Immature natural killer cell (primary cell): Measurements from ENCODE around the gene MKNK1. TPM values are rescaled to one million over a fixed set of nuclear protein-coding genes. Genes with fewer than 3 reads are reported as not detected.
"Not testable (repeated sequence)": the region's sequence is repeated elsewhere in the genome, so short reads cannot be mapped to it uniquely, and the experiment has no call there.

Experiments
- DNase-seq, 3 donors: peaks; one replicate each; pipeline ENCODE4 v3.0.0; 2022; ENCODE audit warnings: mixed read lengths in 1 of 3
- H3K27ac Mint-ChIP-seq, 6 donors: one replicate each; pipeline ENCODE4 v1.8.0; 2020; ENCODE audit warnings: mixed read lengths in 6 of 6, mild to moderate bottlenecking in 5 of 6, inconsistent platforms in 4 of 6, moderate library complexity in 3 of 6
- H3K27me3 Mint-ChIP-seq, 3 donors: one replicate each; pipeline ENCODE4 v1.8.0; 2020 to 2021; ENCODE audit warnings: low read depth in 3 of 3, mild to moderate bottlenecking in 3 of 3, mixed read lengths in 3 of 3, moderate library complexity in 3 of 3, inconsistent platforms in 1 of 3
- H3K36me3 Mint-ChIP-seq, 3 donors: one replicate each; pipeline ENCODE4 v1.8.0; 2020; ENCODE audit warnings: mixed read lengths in 3 of 3, inconsistent platforms in 2 of 3, mild to moderate bottlenecking in 2 of 3
- H3K4me1 Mint-ChIP-seq, 2 donors: one replicate each; pipeline ENCODE4 v1.8.0; 2020; ENCODE audit warnings: inconsistent platforms in 2 of 2, mild to moderate bottlenecking in 2 of 2, mixed read lengths in 2 of 2, moderate library complexity in 1 of 2
- H3K4me3 Mint-ChIP-seq, 5 donors: one replicate each; pipeline ENCODE4 v1.8.0; 2020; ENCODE audit warnings: mild to moderate bottlenecking in 5 of 5, mixed read lengths in 5 of 5, inconsistent platforms in 3 of 5, moderate library complexity in 3 of 5
- H3K9me3 Mint-ChIP-seq, 6 donors: one replicate each; pipeline ENCODE4 v1.8.0; 2020; ENCODE audit warnings: mild to moderate bottlenecking in 6 of 6, mixed read lengths in 6 of 6, inconsistent platforms in 4 of 6, moderate library complexity in 3 of 6
- polyA plus RNA-seq, 3 donors: library from polyadenylated mRNA; unstranded; fragments of 300-500 nt; fragmentation: Illumina TruSeq; gene quantifications; one replicate each; pipeline ENCODE4 v1.2.3, GENCODE V29; 2021

MKNK1 gene
- 10 to 100 TPM; 23.2 to 35.7 (median 27.6) TPM for polyA plus RNA-seq

DNA sequence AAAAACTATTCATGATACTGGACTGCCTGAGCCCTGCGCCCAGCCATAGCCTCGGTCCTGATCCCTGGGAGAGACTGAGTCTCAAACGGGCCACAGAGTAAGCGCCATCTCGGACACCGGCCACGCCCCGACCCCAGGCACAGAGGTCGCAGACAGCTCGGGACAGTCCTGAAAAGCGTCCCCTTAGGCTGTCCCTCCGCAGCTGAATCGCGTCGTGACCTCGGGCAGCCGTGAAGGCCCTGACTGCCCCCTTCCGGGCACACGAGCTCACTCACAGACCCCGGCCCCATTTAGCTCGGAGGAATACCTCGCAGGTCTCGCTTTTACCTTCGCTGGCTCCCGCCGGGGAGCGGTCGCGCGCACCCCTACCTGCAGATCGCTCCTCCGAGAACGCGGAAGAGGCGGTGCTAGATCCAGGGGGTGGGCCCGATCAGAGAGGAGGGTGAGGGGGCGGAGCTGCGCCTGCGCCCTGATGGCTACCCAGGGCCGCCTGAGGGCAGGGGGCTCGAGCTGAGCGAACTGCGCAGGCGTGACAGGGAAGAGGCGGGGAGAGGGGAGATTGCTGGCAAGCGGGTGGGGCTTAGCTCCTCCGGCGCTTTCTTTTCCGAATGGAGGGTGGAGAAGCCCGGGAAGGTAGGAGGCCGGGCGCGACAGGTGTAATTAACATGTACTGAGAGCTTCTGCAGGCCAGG is at the start of gene MKNK1:
MKNK1 (minus strand) TSS at position 411 of the 692 bp plus-strand sequence. CDS start 20,941 bp downstream, outside the sequence.
- peak; percentile 98 to 99 (median 98) for DNase-seq
- Mint-ChIP-seq H3K27me3 (peaks cover 2 to 12% (median 4%) of the 10 kb centered on the region in 3 donors), H3K36me3 (peaks cover 4 to 17% (median 7%) of the 10 kb centered on the region in 3 donors), H3K27ac (peak within 1 kb of the TSS; percentile 73 to 93 (median 92)), H3K4me3 (peak within 1 kb of the TSS; percentile 95 to 98 (median 96)), H3K9me3 (no peaks in the 10 kb centered on the region), H3K4me1 (peaks cover 64 to 72% of the 10 kb centered on the region in 2 donors)

DNA sequence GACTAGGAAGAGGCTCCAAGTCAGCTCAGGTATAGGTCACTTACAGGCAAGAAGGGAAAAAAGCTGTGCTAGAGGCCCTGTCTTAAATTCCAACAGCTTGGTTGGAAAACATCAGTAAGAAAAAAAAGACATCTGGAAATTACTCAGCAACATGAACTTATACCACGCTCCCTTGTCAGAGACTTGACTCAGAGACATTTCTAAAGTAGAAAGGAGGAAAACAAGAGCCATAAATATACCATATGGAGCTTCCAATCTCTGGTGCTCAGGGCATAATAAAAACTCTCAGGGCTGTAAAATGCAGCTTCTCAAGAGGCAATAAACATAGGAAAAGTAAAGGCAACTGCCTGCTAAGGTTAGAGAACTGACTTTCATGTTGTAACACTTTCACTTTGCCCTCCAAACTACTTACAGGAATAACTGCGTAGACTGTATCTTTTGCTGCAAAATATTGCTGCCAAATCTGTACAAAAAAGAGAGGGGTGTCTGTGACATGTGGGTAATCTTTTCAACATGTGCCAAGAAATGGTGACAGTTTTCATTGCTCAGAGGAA is 49.4 kb upstream of the MKNK1 start:
- H3K36me3 Mint-ChIP-seq, result peaks cover 44 to 50% (median 46%) of the 10 kb centered on the region in 3 donors
- H3K27me3 Mint-ChIP-seq, result no peaks in the 10 kb centered on the region
- H3K4me3 Mint-ChIP-seq, result no peak overlapping the region
- no peak overlapping the region for H3K27ac Mint-ChIP-seq
- no peaks in the 10 kb centered on the region for H3K9me3 Mint-ChIP-seq
- H3K4me1 Mint-ChIP-seq, result no peaks in the 10 kb centered on the region
- no peak for DNase-seq

DNA sequence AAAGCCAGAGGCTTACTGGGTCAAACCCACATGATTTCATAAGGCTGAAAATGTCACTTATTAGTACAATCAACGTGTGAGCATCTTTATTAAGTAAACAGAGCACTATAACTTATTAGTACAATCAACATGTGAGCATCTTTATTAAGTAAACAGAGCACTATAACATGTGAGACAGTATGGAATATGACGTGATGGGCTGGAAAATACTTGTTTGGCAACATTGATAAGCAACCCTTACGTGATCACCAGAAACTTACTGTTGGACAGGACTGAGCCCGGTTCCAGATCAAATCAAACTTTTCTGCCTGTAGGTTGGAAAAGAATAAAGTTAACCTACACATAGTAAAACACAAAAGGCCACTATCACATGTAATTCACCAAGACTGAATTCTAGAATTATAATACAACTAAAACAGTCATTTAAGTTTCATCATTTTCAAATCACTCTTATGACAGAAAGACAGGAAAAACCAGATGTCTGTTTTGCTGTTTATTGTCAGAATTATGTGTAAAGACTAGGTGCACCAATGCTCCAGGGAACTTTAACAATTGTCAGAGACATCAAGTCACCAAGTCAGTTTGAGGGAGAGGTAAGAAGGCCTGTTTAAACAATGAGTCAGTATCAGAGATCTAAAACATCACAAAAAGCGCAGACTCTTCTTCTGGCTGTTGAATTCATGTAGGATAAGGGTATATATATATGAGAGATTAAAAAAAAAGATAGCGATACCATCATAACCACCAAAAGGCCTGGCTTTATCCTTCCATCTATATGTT is 48.4 kb upstream of the MKNK1 start:
- H3K36me3 Mint-ChIP-seq, result peaks cover 45 to 47% (median 47%) of the 10 kb centered on the region in 3 donors
- H3K4me1 Mint-ChIP-seq, result no peaks in the 10 kb centered on the region
- no peaks in the 10 kb centered on the region for H3K9me3 Mint-ChIP-seq
- no peak for DNase-seq
- H3K27ac Mint-ChIP-seq, result no peak overlapping the region
- H3K4me3 Mint-ChIP-seq, result no peak overlapping the region
- H3K27me3 Mint-ChIP-seq, result no peaks in the 10 kb centered on the region

DNA sequence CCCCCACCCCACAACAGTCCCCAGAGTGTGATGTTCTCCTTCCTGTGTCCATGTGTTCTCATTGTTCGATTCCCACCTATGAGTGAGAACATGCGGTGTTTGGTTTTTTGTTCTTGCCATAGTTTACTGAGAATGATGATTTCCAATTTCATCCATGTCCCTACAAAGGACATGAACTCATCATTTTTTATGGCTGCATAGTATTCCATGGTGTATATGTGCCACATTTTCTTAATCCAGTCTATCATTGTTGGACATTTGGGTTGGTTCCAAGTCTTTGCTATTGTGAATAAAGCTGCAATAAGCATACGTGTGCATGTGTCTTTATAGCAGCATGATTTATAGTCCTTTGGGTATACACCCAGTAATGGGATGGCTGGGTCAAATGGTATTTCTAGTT is 47.1 kb upstream of the MKNK1 start:
- H3K27ac Mint-ChIP-seq, H3K27me3 Mint-ChIP-seq, H3K4me3 Mint-ChIP-seq, H3K9me3 Mint-ChIP-seq, DNase-seq, H3K4me1 Mint-ChIP-seq: not testable (repeated sequence)
- peaks cover 51 to 54% (median 52%) of the 10 kb centered on the region in 3 donors for H3K36me3 Mint-ChIP-seq

DNA sequence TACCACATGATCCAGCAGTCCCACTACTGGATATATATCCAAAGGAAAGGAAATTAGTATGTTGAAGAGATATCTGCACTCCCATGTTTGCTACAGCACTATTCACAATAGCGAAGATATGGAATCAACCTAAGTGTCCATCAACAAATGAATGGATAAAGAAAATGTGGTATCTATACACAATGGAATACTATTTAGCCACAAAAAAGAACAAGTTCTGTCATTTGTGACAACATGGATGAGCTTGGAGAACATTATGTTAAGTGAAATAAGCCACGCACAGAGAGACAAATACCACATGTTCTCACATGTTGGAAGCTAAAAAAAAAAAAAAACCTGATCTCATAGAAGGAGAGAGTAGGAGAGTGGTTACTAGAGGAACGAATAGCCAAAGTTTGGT is 46.4 kb upstream of the MKNK1 start:
- Mint-ChIP-seq H3K4me1 (no peaks in the 10 kb centered on the region), H3K9me3 (no peaks in the 10 kb centered on the region), H3K36me3 (peaks cover 44 to 48% (median 46%) of the 10 kb centered on the region in 3 donors), H3K4me3 (no peak overlapping the region), H3K27me3 (no peaks in the 10 kb centered on the region), H3K27ac (peak overlapping the region in 1 of 6 donors; percentile 8)
- no peak for DNase-seq

DNA sequence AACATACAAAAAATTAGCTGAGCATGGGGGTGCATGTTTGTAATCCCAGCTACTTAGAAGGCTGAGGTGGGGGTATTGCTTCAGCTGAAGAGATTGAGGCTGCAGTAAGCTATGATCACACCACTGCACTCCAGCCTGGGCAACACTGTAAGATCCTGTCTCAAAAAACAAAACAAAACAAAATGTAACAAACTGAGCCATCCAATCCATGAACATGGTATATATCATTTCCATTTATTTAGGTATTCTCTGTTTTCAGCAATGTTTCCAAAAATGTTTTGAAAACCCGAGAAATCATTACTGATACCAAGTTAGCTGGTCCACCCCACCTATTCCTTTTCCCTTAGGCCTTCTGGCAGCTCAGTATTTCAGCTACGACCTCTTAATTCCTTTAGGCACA is 45.7 kb upstream of the MKNK1 start:
- no peak for DNase-seq
- Mint-ChIP-seq H3K9me3 (no peaks in the 10 kb centered on the region), H3K4me3 (no peak overlapping the region), H3K27me3 (no peaks in the 10 kb centered on the region), H3K4me1 (no peaks in the 10 kb centered on the region), H3K27ac (no peak overlapping the region), H3K36me3 (peaks cover 37 to 44% (median 39%) of the 10 kb centered on the region in 3 donors)

DNA sequence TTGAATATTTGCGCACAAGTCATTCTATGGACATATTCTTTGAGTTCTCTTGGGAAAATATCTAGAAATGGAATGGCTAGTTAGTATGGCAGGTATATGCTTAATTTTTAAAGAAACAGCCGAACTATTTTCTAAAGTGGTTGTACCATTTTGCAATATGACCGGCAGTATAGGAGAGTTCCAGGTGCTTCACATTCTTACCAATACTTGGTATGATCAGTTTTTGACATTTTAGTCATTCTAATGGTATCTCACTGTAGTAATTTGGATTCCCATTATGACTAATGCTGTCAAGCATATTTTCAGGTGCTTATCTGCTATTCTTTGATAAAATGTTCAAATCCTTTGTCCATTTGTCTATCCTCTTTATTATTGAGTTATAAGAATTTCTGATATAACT is 43.5 kb upstream of the MKNK1 start:
- Mint-ChIP-seq H3K27ac (no peak overlapping the region), H3K36me3 (peaks cover 27 to 38% (median 34%) of the 10 kb centered on the region in 3 donors), H3K9me3 (no peaks in the 10 kb centered on the region), H3K27me3 (no peaks in the 10 kb centered on the region), H3K4me1 (no peaks in the 10 kb centered on the region), H3K4me3 (no peak overlapping the region)
- no peak for DNase-seq

DNA sequence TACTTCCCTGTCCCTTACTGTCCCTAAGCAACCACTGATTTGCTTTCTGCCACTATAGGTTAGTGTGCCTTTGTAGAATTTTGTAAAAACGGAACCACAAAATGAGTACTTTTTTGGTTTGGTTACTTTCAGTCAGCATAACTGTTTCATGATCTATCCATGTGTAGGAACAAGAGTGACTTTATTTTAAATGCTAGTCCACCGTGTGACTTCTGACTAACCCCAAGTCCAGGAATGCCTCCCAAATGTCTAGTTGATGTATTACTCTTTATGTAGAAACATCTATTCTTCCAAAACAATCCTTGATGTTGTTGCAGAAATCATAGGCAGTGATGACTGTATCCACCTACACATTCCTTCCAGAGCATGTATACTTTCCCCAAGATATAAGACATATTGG is 42.8 kb upstream of the MKNK1 start:
- H3K27me3 Mint-ChIP-seq, result no peaks in the 10 kb centered on the region
- H3K4me1 Mint-ChIP-seq, result no peaks in the 10 kb centered on the region
- no peak overlapping the region for H3K27ac Mint-ChIP-seq
- H3K36me3 Mint-ChIP-seq, result peaks cover 20 to 37% (median 34%) of the 10 kb centered on the region in 3 donors
- DNase-seq, result no peak
- no peak overlapping the region for H3K4me3 Mint-ChIP-seq
- no peaks in the 10 kb centered on the region for H3K9me3 Mint-ChIP-seq

DNA sequence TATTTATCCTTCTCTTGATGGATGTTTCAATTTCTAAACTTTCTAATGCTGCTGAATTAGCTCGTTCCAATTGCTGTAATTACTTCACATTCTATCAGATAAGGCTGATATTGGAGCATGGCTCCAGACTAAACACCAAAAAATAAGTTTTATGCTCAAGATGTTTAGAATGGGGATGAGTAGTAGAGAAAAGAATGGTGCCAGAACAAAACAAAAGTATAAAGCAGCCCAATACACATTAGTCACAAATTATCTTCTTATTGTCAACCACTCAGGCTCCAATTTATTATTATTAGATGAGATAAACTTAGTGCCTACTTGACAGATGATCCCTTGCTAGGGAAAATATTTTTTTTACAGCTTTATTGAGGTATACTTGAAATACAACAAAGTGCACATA is 42.3 kb upstream of the MKNK1 start:
- DNase-seq, result no peak
- H3K4me1 Mint-ChIP-seq, result no peaks in the 10 kb centered on the region
- peaks cover 0 to 2% (median 0%) of the 10 kb centered on the region in 3 donors for H3K27me3 Mint-ChIP-seq
- H3K36me3 Mint-ChIP-seq, result peaks cover 24 to 40% (median 37%) of the 10 kb centered on the region in 3 donors
- H3K9me3 Mint-ChIP-seq, result no peaks in the 10 kb centered on the region
- H3K4me3 Mint-ChIP-seq, result no peak overlapping the region
- no peak overlapping the region for H3K27ac Mint-ChIP-seq

DNA sequence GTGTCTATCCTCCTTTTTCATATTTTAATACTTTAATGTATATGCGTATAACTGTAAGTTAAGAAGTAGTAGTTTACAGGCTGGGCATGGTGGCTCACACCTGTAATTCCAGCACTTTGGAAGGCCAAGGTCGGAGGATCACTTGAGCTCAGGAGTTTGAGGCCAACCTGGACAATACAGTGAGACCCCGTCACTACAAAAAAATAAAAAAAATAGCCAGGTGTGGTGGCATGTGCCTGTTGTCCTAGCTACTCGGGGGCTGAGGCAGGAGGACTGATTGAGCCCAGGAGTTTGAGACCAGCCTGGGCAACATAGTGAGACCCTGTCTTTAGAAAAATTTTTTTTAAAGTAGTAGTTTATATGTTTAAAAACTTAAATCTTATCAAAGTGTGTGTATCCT is 41.7 kb upstream of the MKNK1 start:
- Mint-ChIP-seq H3K27me3 (peaks cover 0 to 2% (median 0%) of the 10 kb centered on the region in 3 donors), H3K36me3 (peaks cover 24 to 39% (median 38%) of the 10 kb centered on the region in 3 donors), H3K27ac (no peak overlapping the region), H3K4me1 (no peaks in the 10 kb centered on the region), H3K9me3 (no peaks in the 10 kb centered on the region), H3K4me3 (no peak overlapping the region)
- no peak for DNase-seq

DNA sequence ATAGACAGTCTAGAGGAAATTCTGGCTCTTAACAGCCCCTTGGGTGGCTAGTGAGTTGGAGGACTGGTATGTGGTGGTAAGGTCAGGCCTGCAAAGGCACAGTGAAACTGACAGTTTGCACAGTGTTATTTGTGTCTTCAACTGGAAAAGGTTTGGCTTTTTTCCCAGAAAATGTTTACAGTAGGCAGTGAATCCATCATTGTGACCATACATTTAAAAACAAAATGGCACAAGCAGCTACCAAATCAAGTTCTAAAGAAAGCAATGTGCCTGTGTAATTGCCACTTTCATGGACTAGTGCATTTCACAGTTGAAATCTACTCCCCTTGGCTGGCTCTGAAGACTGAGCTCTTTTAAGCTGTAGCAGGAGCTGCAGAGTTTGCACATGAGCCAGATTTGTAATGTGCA is 39.3 kb upstream of the MKNK1 start:
- H3K27me3 Mint-ChIP-seq, result peaks cover 0 to 2% (median 0%) of the 10 kb centered on the region in 3 donors
- H3K9me3 Mint-ChIP-seq, result no peaks in the 10 kb centered on the region
- DNase-seq, result no peak
- peaks cover 16 to 35% (median 29%) of the 10 kb centered on the region in 3 donors for H3K36me3 Mint-ChIP-seq
- no peaks in the 10 kb centered on the region for H3K4me1 Mint-ChIP-seq
- H3K27ac Mint-ChIP-seq, result no peak overlapping the region
- no peak overlapping the region for H3K4me3 Mint-ChIP-seq

DNA sequence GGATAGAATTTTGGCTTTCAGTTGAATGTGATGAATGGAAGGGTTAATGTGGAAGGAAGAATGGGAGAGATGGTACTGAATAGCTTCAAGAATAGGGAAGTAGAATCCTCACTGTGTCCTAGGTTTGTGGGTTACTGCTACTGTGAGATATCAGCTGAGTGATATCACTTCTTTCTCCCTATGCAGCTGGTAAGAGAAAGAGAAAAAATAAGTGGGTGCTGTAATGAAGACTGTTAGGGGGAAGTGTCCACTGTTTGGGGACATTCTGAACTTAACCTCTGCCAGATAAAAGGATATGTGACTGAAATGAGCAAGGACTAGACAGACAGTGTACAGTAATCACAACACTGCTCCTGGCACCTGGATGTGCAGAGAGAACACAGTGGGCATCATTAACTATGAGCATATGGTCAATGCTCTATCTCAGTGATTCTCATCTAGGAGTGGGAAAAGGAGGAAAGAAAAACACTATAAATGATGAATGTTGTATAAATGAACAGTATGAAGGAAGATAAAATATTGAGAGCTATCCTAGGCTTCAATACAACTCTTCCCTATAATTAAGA is 38.1 kb upstream of the MKNK1 start:
- Mint-ChIP-seq H3K4me3 (no peak overlapping the region), H3K27me3 (peaks cover 0 to 2% (median 0%) of the 10 kb centered on the region in 3 donors), H3K36me3 (peaks cover 12 to 30% (median 25%) of the 10 kb centered on the region in 3 donors), H3K27ac (no peak overlapping the region), H3K4me1 (no peaks in the 10 kb centered on the region), H3K9me3 (no peaks in the 10 kb centered on the region)
- no peak for DNase-seq

DNA sequence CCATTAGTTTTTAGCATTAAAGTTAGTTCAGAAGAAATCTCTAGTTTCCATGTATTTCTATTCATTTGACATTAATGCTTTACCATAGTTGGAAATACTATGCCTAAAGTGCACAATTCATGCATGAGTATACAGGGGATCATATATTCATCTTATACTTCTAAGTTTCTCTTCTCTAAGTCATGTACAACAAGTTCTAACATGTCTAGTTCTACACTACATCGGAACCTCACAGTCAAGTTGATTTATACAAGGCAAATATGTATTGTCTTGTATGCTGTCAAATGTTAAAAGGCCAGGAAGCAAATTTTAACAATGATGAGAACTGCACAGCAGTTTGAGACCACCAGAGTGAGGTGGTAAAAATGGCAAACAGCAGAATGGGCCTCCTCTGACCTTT is 35.5 kb upstream of the MKNK1 start:
- Mint-ChIP-seq H3K9me3 (no peaks in the 10 kb centered on the region), H3K4me3 (no peak overlapping the region), H3K36me3 (peaks cover 14 to 32% (median 20%) of the 10 kb centered on the region in 3 donors), H3K27me3 (peaks cover 0 to 2% (median 0%) of the 10 kb centered on the region in 3 donors), H3K27ac (no peak overlapping the region), H3K4me1 (no peaks in the 10 kb centered on the region)
- no peak for DNase-seq

DNA sequence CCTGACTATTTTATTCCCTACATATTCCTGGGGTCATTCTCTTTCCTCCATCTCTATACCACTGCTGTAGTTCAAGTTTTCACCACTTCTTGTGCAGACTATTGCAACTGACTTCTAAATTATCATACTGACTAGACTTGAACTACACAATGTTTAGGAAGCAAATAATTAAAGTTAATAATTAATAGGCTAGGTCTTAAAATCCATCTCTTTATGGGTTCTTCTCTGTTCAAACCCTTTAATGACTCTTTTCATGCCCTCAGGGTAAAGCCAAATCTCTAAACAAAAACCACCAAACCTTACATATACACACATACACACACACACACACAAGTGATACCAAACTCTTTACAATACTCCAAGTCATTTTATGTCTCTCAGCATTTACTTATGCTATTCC is 34.9 kb upstream of the MKNK1 start:
- peaks cover 15 to 38% (median 20%) of the 10 kb centered on the region in 3 donors for H3K36me3 Mint-ChIP-seq
- H3K27ac Mint-ChIP-seq, result no peak overlapping the region
- no peaks in the 10 kb centered on the region for H3K4me1 Mint-ChIP-seq
- no peak for DNase-seq
- H3K9me3 Mint-ChIP-seq, result no peaks in the 10 kb centered on the region
- no peak overlapping the region for H3K4me3 Mint-ChIP-seq
- H3K27me3 Mint-ChIP-seq, result peaks cover 0 to 2% (median 0%) of the 10 kb centered on the region in 3 donors
